Endodermal cell (in vitro differentiated cells): ENCODE measurements around the gene PTPRM. TPM values are rescaled to one million over a fixed set of nuclear protein-coding genes. Genes with fewer than 3 reads are reported as not detected.

Experiments used
- DNase-seq: peaks from one replicate; pipeline ENCODE4 v3.0.0-alpha.2; 2017
- H3K27ac ChIP-seq: 2 replicates; pipeline ENCODE4 v1.5.1; 2013; ENCODE audit warnings: mild to moderate bottlenecking, low read depth, low read length, moderate library complexity
- H3K27me3 ChIP-seq: 2 replicates; pipeline ENCODE4 v1.6.1; 2013; ENCODE audit warnings: mild to moderate bottlenecking, low read length, moderate library complexity; ENCODE audit not compliant: insufficient read depth, control insufficient read depth, poor library complexity, severe bottlenecking
- H3K36me3 ChIP-seq: 2 replicates; pipeline ENCODE4 v1.7.0; 2013; ENCODE audit warnings: mild to moderate bottlenecking, low read length, moderate library complexity; ENCODE audit not compliant: control insufficient read depth, insufficient read depth
- H3K4me1 ChIP-seq: one replicate; pipeline ENCODE4 v1.7.0; 2013; ENCODE audit warnings: low read length; ENCODE audit not compliant: control insufficient read depth, insufficient read depth
- H3K4me3 ChIP-seq: 2 replicates; pipeline ENCODE4 v1.5.1; 2013; ENCODE audit warnings: mild to moderate bottlenecking, low read length, moderate library complexity
- H3K9ac ChIP-seq: 2 replicates; pipeline ENCODE4 v1.6.1; 2013; ENCODE audit warnings: mild to moderate bottlenecking, low read length, moderate library complexity; ENCODE audit not compliant: poor library complexity, severe bottlenecking; ENCODE audit errors: extremely low read depth
- H3K9me3 ChIP-seq: 2 replicates; pipeline ENCODE4 v1.6.1; 2013; ENCODE audit warnings: mild to moderate bottlenecking, low read length, moderate library complexity; ENCODE audit not compliant: control insufficient read depth
- H3K27ac Mint-ChIP-seq: 2 replicates; pipeline ENCODE4 v1.8.0; 2020; ENCODE audit warnings: mixed read lengths
- H3K27me3 Mint-ChIP-seq: 2 replicates; pipeline ENCODE4 v1.8.0; 2021; ENCODE audit warnings: mild to moderate bottlenecking, mixed read lengths; ENCODE audit not compliant: insufficient read depth
- H3K36me3 Mint-ChIP-seq: 2 replicates; pipeline ENCODE4 v1.8.0; 2020; ENCODE audit warnings: low read depth, mixed read lengths
- H3K4me1 Mint-ChIP-seq: 2 replicates; pipeline ENCODE4 v1.8.0; 2020; ENCODE audit warnings: mixed read lengths
- H3K4me3 Mint-ChIP-seq: 2 replicates; pipeline ENCODE4 v1.8.0; 2020; ENCODE audit warnings: mild to moderate bottlenecking, moderate library complexity, mixed read lengths
- H3K9me3 Mint-ChIP-seq: 2 replicates; pipeline ENCODE4 v1.8.0; 2020; ENCODE audit warnings: mild to moderate bottlenecking, mixed read lengths
- WGBS, 2 experiments: methylation state at CpG; one replicate each; pipeline versions ENCODE4 v1.1.5 to v1.1.7; 2013; ENCODE audit warnings: missing lambda C conversion rate in 2 of 2, mixed read lengths in 1 of 2; ENCODE audit not compliant: insufficient coverage in 1 of 2, insufficient read length in 1 of 2; 5-methylcytosine and 5-hydroxymethylcytosine counted together
- total RNA-seq, 2 donors: library from RNA; stranded (reverse); fragmentation: NEBNext Ultra II Directional in 1 of 2; extraction: Animal tissue kit (Norgen Biotek cat#: 25700) in 1 of 2; gene quantifications; 2 replicates in 1 of 2; 3 replicates in 1 of 2; pipeline ENCODE4 v1.2.1, GENCODE V29; 2021
- TF ChIP-seq, protein P1 (sequence below): fragments of 200-600 bp; sonication (generic); conservative IDR thresholded peaks from 2 replicates; pipeline ENCODE4 v1.5.0; 2021; ENCODE audit warnings: antibody characterized with exemption, mild to moderate bottlenecking

Gene PTPRM
- total RNA-seq, 2 donors from 2014 or later: 47.2 to 57.6 TPM

DNA sequence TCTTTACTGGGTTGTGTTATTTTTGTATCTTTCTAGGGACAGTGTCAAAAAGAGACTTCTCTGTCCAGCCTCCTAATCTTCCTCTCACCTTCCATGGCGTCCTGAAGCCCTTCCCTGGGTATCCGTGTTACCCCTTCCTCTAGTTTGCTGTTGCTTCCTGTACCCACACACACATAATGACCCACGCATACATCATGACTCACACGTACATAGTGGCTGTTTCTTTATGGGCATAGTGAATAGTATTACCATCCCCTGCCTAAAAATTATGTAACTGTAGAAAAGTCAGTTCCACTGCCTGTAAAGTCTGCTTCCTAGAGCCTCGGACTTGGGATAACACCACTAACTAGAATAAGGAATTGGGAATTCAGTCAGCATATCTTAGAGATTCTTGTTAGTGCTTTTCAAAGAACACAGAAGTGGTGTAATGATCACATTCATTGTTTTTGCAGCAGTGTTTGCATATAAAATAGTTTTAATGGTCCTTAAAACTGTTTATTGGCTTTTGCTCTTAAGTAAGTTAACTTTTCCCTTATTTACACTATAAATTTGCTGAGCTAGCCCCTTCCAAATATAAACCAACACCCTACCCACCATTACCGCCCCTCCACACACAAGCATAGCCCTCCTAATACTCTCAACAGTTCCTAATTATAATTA is 733.8 kb downstream of the PTPRM start:
- Mint-ChIP-seq H3K4me3 (no peak overlapping the region), H3K4me1 (no peaks in the 10 kb centered on the region), H3K9me3 (no peaks in the 10 kb centered on the region), H3K36me3 (peaks cover 7% of the 10 kb centered on the region), H3K27me3 (no peaks in the 10 kb centered on the region), H3K27ac (no peak overlapping the region)
- H3K9me3 ChIP-seq: no peaks in the 10 kb centered on the region
- H3K36me3 ChIP-seq: peaks cover 23% of the 10 kb centered on the region
- H3K9ac ChIP-seq: no peak overlapping the region
- WGBS, 2 experiments: 90 to 96% methylated on average over 3 to 6 of the region's 6 CpGs
- no peaks in the 10 kb centered on the region for H3K27me3 ChIP-seq
- H3K27ac ChIP-seq: no peak overlapping the region
- TF ChIP-seq, protein P1, sequence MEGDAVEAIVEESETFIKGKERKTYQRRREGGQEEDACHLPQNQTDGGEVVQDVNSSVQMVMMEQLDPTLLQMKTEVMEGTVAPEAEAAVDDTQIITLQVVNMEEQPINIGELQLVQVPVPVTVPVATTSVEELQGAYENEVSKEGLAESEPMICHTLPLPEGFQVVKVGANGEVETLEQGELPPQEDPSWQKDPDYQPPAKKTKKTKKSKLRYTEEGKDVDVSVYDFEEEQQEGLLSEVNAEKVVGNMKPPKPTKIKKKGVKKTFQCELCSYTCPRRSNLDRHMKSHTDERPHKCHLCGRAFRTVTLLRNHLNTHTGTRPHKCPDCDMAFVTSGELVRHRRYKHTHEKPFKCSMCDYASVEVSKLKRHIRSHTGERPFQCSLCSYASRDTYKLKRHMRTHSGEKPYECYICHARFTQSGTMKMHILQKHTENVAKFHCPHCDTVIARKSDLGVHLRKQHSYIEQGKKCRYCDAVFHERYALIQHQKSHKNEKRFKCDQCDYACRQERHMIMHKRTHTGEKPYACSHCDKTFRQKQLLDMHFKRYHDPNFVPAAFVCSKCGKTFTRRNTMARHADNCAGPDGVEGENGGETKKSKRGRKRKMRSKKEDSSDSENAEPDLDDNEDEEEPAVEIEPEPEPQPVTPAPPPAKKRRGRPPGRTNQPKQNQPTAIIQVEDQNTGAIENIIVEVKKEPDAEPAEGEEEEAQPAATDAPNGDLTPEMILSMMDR: no peak
- no peaks in the 10 kb centered on the region for H3K4me1 ChIP-seq
- H3K4me3 ChIP-seq: no peak overlapping the region
- no peak for DNase-seq

DNA sequence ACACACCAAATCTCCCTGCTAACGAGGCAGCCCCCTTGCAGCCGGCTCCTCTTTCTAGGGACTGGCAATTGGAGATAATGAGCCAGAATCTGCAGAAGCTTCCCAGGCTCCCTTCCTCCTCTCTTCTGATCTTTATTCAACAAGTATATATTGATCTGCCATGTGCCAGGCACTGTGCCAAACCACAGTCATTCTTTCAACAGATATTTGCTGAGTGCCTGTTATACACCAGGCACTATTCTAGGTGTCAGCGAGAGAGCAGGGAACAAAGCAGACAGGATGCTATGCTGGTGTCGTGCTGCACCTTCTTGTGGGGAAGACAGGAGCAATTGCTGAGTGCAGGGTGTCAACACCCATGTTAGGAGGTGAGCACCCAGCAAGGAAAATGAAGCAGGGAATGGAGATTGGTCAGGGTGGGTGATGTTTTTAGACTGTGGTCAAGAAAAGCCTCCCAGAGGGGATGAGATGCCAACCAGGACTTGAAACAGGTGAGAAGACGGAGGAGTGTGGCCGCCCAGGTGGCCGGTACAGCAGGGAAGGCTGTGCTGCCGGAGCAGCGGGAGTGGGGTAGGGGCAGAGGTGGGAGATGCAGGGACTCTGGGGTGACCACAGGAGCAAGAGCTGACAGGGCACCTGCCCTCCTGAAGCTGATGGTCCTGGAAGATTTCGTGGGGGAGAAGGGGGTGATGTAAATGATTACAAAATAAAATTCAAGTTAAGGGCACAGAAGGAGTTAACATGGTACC is 734.5 kb downstream of the PTPRM start:
- H3K36me3 ChIP-seq: peaks cover 17% of the 10 kb centered on the region
- Mint-ChIP-seq H3K9me3 (no peaks in the 10 kb centered on the region), H3K27me3 (no peaks in the 10 kb centered on the region), H3K4me3 (no peak overlapping the region), H3K27ac (no peak overlapping the region), H3K36me3 (peaks cover 10% of the 10 kb centered on the region), H3K4me1 (no peaks in the 10 kb centered on the region)
- no peak overlapping the region for H3K27ac ChIP-seq
- TF ChIP-seq, protein P1: no peak
- no peaks in the 10 kb centered on the region for H3K4me1 ChIP-seq
- WGBS, 2 experiments: 91 to 100% methylated on average over 2 to 10 of the region's 10 CpGs
- no peaks in the 10 kb centered on the region for H3K9me3 ChIP-seq
- H3K27me3 ChIP-seq: no peaks in the 10 kb centered on the region
- no peak overlapping the region for H3K9ac ChIP-seq
- H3K4me3 ChIP-seq: no peak overlapping the region
- DNase-seq: no peak

DNA sequence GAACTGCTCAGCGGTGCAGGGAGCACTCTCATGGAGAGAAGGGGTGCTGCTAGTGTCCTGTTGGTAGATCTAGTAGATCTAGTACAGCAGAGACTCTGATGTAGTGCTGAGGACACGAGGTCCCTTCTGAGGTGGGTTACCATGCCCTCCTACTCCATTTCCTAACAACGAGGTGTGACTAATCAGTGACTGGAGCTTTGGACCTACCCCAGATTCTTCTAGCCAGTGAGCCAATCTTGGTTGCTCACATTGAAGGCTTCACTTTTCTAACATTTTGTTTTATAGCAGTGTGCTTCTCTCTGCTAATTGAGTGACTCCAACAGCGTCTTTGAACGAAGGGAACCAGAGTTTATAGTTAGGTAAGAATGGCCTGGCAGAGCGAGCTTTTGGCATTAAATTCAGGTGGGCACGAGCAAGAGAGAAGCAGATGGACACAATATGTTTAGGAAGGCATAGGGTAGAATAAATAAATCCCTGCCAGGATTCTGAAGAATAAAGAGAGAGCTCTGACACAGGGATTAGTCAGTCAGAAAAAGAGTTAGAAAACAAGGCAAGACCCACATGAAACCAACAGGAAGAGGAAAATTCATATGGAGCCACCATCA is 736.1 kb downstream of the PTPRM start:
- 87 to 93% methylated on average over 6 to 7 of the region's 7 CpGs for WGBS, 2 experiments
- no peaks in the 10 kb centered on the region for H3K27me3 Mint-ChIP-seq

More for the DNA sequence above, 736.1 kb downstream of the PTPRM start:
- H3K4me3 Mint-ChIP-seq: no peak overlapping the region
- Histone ChIP-seq H3K27ac (no peak overlapping the region), H3K4me1 (no peaks in the 10 kb centered on the region), H3K9me3 (peaks cover 13% of the 10 kb centered on the region), H3K4me3 (no peak overlapping the region), H3K27me3 (no peaks in the 10 kb centered on the region), H3K9ac (no peak overlapping the region), H3K36me3 (peaks cover 12% of the 10 kb centered on the region)
- no peaks in the 10 kb centered on the region for H3K9me3 Mint-ChIP-seq
- no peaks in the 10 kb centered on the region for H3K4me1 Mint-ChIP-seq
- TF ChIP-seq, protein P1: no peak
- no peak overlapping the region for H3K27ac Mint-ChIP-seq
- H3K36me3 Mint-ChIP-seq: peaks cover 21% of the 10 kb centered on the region
- no peak for DNase-seq
